Measurements from ENCODE around the gene D2HGDH.

- TF ChIP-seq CTCF (IDR thresholded peaks at IDR 0.05) (no peak), POLR2A (IDR thresholded peaks at IDR 0.05) (no peak)
These were observed 73.8 kb downstream of the D2HGDH start for GRCh38 chr2:241808051-241808720.

Measured in testis (tissue), 2 donors.